Activated T-cell treated with anti-CD3 and anti-CD28 coated beads for 48 hours (primary cell): ENCODE results near the gene TOMM40L.
"Not testable (repeated sequence)": the region's sequence is repeated elsewhere in the genome, so short reads cannot be mapped to it uniquely, and the experiment has no call there.

Experiments used
- DNase-seq: peaks from one replicate; pipeline ENCODE4 v3.0.0-alpha.2; 2020; ENCODE audit warnings: low read depth

The TOMM40L gene

GRCh38 chr1:161222175-161223019 is 3.5 kb upstream of the TOMM40L start:
- no peak for DNase-seq

GRCh38 chr1:161223805-161224694 is 1.8 kb upstream of the TOMM40L start:
- no peak for DNase-seq

DNA sequence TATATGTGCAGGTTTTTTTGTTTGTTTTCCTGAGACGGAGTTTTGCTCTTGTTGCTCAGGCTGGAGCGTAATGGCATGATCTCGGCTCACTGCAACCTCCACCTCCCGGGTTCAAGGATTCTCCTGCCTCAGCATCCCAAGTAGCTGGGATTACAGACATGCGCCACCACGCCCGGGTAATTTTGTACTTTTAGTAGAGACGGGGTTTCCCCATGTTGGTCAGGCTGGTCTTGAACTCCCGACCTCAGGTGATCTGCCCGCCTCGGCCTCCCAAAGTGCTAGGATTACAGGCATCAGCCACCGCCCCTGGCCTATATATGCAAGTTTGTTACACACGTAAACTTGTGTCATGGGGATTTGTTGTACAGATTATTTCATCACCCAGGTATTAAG is 1.2 kb upstream of the TOMM40L start:
- not testable (repeated sequence) for DNase-seq

DNA sequence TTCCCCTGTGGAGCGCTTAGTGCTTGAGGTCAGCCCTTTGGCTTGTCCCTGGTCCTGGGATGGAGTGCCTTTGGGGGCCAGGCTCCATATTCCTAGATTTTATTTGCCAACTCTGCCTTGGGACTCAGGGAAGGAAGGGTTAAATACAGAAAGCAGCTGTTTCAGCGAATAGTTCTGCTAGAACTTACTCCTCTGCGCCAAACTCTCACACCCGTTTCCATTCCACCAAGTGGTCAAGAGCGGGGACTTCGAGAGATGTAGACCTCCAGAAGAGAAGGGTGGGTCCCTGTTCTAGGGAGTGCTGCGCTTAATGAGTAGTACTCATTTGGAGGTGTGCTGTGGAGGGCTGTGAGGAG is 704 bp upstream of the TOMM40L start:
- no peak for DNase-seq

DNA sequence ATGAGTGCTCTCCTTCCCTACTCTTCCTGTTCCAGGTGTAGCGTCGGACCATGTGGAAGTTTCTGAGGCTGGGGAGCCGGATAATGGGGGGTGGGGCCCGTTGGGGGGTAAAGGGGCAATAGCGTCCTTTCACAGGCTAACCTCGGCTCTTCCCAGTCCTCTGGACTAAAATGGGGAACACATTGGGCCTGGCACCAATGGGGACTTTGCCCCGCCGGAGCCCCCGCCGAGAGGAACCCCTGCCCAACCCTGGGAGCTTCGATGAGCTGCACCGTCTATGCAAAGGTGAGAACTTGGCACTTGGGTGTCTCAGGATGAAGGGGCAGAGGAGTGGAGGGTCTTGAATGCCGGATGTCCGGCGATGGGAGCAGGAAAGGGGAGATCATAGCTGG is 456 bp downstream of the TOMM40L start:
- DNase-seq = no peak

- DNase-seq = no peak
Measured at GRCh38 chr1:161226759-161227158, 899 bp downstream of the TOMM40L start.

- peak; percentile 79 for DNase-seq
Measured at GRCh38 chr1:161227196-161227871, 1.5 kb downstream of the TOMM40L start.

DNA sequence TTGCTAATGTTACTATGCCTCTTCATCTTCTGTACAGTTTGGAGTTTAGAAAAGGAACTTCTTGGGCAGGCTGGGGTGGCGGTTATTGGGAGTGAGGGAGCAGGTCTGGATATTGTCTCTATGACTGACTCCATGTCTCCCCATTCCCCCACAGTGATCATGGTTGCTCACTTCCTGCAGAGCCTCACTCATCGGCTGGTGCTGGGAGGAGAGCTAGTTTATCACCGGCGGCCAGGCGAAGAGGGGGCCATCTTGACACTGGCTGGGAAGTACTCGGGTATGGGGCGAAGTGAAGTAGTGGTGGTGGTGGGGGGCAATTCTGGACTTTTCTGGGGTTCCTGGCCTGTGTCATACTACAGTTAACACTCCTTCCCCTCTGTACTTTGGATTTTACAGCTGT is 2.2 kb downstream of the TOMM40L start:
- no peak for DNase-seq

DNA sequence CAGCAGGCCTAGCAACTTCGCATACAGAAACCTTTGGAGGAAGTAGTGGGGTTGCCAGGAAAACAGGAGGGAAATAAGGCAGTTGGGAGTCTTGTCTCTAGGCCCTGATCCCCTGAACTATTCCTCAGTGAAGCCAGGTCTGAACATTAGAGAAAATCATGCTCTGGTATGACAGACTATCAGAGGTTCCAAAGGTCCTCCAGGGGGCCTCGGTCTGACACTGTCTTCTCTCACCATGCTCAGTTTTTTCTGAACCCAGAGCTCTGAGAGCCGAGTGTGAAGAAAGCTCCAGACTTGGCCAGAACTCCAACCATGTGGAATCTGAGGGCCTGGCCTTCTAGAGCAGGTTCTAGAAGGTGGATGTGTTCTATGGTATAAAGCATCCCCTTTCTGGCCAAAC is 4.0 kb downstream of the TOMM40L start:
- no peak for DNase-seq

- no peak for DNase-seq
Measured at GRCh38 chr1:161230762-161231161, 4.9 kb downstream of the TOMM40L start.

- DNase-seq = no peak
Measured at GRCh38 chr1:161233102-161233501, 7.2 kb downstream of the TOMM40L start.

DNA sequence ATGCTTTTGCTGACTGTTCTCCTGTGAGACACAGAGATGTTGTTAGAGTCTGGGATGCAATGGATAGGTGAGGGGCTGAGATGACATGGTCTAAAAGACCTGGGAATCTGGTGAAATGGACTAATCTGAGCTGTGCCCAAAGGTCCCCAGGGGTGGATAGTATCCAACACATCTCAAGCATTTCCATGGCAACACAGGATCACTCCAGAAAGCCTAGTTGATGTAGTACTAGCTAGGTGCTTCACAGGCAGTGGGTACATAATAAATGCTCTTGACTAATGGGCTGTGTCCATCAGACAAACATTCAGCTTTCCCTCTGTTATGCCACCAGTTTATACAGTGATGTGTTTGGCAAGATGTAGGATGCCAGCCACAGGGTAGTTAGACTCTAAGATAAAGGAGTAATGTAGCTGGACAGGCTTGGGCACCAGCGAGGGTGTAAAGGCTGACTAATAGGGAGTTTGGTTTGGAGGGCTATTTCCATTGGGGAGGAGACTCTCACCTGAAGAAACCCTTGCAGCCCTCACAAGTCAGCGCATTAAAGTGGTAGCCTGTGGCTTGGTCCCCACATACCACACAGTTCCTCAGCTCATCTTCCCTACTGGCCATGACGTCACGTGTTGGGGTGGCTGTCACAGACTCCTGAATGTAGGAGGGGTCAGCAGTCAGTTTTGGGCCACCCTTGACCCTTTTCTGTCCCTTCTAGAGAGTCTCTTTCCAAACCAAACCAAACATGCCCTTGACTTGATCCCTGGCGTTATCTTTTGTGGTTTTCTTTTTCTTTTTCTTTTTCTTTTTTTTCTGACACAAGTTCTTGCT is 10.3 kb downstream of the TOMM40L start:
- DNase-seq = no peak

GRCh38 chr1:161238039-161238473 is 12.2 kb downstream of the TOMM40L start, which contains the start of gene NR1I3:
TSS of gene NR1I3 (minus strand) at chr1:161238203. CDS start at chr1:161236565, 1,638 bp downstream.
- no peak for DNase-seq

- no peak for DNase-seq
Measured at GRCh38 chr1:161241682-161242081, 15.8 kb downstream of the TOMM40L start.

DNA sequence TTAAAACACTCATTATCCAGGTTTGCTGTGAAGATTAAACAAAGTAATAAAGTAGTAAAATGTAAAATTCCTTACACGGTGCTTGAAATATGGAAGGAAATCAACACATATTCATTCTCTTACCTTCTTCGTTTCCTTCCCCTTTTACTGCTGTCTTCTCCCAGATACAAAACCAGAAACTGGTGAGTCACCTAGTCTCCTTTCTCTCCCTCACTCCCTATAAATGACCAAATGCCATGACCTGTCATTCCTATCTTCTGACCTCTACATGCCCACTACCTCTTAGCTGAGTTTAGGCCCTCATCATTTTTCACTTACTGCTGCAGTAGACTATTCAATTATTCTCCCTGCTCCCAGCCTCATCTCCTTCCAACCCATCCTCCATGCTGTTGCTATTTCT is 16.5 kb downstream of the TOMM40L start:
- no peak for DNase-seq

- DNase-seq = no peak
Measured at GRCh38 chr1:161244888-161245287, 19.0 kb downstream of the TOMM40L start.

- DNase-seq = not testable (repeated sequence)
Measured at GRCh38 chr1:161250100-161250499, 24.2 kb downstream of the TOMM40L start.

GRCh38 chr1:161250829-161251228 is 25.0 kb downstream of the TOMM40L start:
- no peak for DNase-seq

DNA sequence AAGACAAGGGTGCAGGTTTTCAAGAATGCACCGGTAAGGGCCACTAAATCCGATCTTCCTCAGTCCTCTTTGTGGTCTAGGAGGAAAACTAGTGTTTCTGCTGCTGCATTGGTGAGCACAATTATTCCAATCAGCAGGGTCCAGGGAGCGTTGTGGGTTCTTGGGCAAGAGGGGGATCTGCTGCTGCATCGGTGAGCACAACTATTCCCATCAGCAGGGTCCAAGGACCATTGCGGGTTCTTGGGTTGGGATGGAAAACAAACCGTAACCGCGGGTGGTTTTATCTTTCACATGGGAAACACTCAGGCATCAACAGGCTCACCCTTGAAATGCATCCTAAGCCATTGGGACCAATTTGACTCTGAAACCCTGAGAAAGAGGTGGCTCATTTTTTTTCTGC is 25.7 kb downstream of the TOMM40L start:
- no peak for DNase-seq

GRCh38 chr1:161255302-161255701 is 29.4 kb downstream of the TOMM40L start:
- not testable (repeated sequence) for DNase-seq

DNA sequence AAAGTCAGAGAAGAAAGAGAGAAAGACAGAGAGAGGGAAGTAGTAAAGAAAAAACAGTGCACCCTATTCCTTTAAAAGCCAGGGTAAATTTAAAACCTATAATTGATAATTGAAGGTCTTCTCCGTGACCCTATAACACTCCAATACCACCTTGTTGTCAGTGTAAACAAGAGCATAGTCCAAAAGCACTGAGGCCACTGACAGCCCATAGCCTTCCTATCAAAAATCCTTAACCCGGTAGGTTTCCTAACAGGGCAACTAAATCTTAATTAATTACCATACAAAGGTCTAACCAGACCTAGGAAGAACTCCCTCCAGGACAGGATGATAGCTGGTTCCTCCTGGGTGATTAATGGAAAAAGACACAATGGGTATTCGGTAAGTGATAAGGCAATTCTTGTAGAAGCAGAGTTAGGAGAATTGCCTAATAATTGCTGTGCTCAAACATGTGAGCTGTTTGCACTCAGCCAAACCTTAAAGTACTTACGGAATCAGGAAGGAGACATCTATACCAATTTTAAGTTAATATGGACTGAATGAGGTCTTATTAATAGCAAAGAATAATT is 30.2 kb downstream of the TOMM40L start:
- not testable (repeated sequence) for DNase-seq
